ENCODE data around the gene LAIR1.

Gene LAIR1

GRCh38 chr19:54411033-54411432, 46.3 kb upstream of the LAIR1 start:
- Histone ChIP-seq H3K9me3 (ENCODE audit: low read length) (no peaks in the 10 kb centered on the region), H3K4me2 (ENCODE audit: low read length) (no peak overlapping the region), H3K27ac (ENCODE audit: low read depth, low read length, poor library complexity, severe bottlenecking) (no peak overlapping the region), H4K20me1 (ENCODE audit: insufficient read depth, low read length) (no peaks in the 10 kb centered on the region), H3K9me2 (ENCODE audit: low read depth, low read length) (no peaks in the 10 kb centered on the region), H3K4me3 (ENCODE audit: low read depth, low read length, poor library complexity, severe bottlenecking) (no peak overlapping the region), H3K9ac (ENCODE audit: low read length) (no peak overlapping the region), H3K4me1 (ENCODE audit: insufficient read depth, low read length, severe bottlenecking) (no peaks in the 10 kb centered on the region), H3F3A (ENCODE audit: insufficient read depth, low read length) (0 out of 2 replicates have a peak, but pooled peaks cover 3% of the 10 kb centered on the region), H3K79me2 (ENCODE audit: insufficient read depth, low read length) (no peaks in the 10 kb centered on the region), H2AFZ (ENCODE audit: low read length) (no peak overlapping the region), H3K36me3 (ENCODE audit: insufficient read depth, low read length) (no peaks in the 10 kb centered on the region), H3K27me3 (ENCODE audit: insufficient read depth, low read length) (no peaks in the 10 kb centered on the region)
- TF ChIP-seq CTCF (IDR thresholded peaks at IDR 0.05; ENCODE audit: low read length) (no peak), EZH2 (IDR thresholded peaks at IDR 0.05; ENCODE audit: borderline replicate concordance, low read length) (no peak)

GRCh38 chr19:54408456-54409026, 43.8 kb upstream of the LAIR1 start:
- no peaks in the 10 kb centered on the region for H3K36me3 ChIP-seq (ENCODE audit: insufficient read depth, low read length)
- no peak overlapping the region for H3K4me2 ChIP-seq (ENCODE audit: low read length)
- H3K27ac ChIP-seq (ENCODE audit: low read depth, low read length, poor library complexity, severe bottlenecking) = no peak overlapping the region
- no peaks in the 10 kb centered on the region for H3K9me3 ChIP-seq (ENCODE audit: low read length)
- 0 out of 2 replicates have a peak, but pooled peaks cover 3% of the 10 kb centered on the region for H3F3A ChIP-seq (ENCODE audit: insufficient read depth, low read length)
- H3K9me2 ChIP-seq (ENCODE audit: low read depth, low read length) = no peaks in the 10 kb centered on the region
- no peaks in the 10 kb centered on the region for H3K4me1 ChIP-seq (ENCODE audit: insufficient read depth, low read length, severe bottlenecking)
- no peak overlapping the region for H2AFZ ChIP-seq (ENCODE audit: low read length)
- no peaks in the 10 kb centered on the region for H3K79me2 ChIP-seq (ENCODE audit: insufficient read depth, low read length)
- H4K20me1 ChIP-seq (ENCODE audit: insufficient read depth, low read length) = no peaks in the 10 kb centered on the region
- H3K27me3 ChIP-seq (ENCODE audit: insufficient read depth, low read length) = no peaks in the 10 kb centered on the region
- TF ChIP-seq CTCF (IDR thresholded peaks at IDR 0.05; ENCODE audit: low read length) = no peak
- no peak for TF ChIP-seq EZH2 (IDR thresholded peaks at IDR 0.05; ENCODE audit: borderline replicate concordance, low read length)
- no peak overlapping the region for H3K4me3 ChIP-seq (ENCODE audit: low read depth, low read length, poor library complexity, severe bottlenecking)
- no peak overlapping the region for H3K9ac ChIP-seq (ENCODE audit: low read length)

GRCh38 chr19:54407780-54408179, 43.0 kb upstream of the LAIR1 start:
- Histone ChIP-seq H3K79me2 (ENCODE audit: insufficient read depth, low read length) (no peaks in the 10 kb centered on the region), H3K27ac (ENCODE audit: low read depth, low read length, poor library complexity, severe bottlenecking) (no peak overlapping the region), H3K4me3 (ENCODE audit: low read depth, low read length, poor library complexity, severe bottlenecking) (no peak overlapping the region), H3K4me2 (ENCODE audit: low read length) (no peak overlapping the region), H3K9ac (ENCODE audit: low read length) (no peak overlapping the region), H3K9me2 (ENCODE audit: low read depth, low read length) (no peaks in the 10 kb centered on the region), H3K27me3 (ENCODE audit: insufficient read depth, low read length) (no peaks in the 10 kb centered on the region), H3K4me1 (ENCODE audit: insufficient read depth, low read length, severe bottlenecking) (no peaks in the 10 kb centered on the region), H3K9me3 (ENCODE audit: low read length) (no peaks in the 10 kb centered on the region), H4K20me1 (ENCODE audit: insufficient read depth, low read length) (no peaks in the 10 kb centered on the region), H2AFZ (ENCODE audit: low read length) (no peak overlapping the region), H3F3A (ENCODE audit: insufficient read depth, low read length) (0 out of 2 replicates have a peak, but pooled peaks cover 3% of the 10 kb centered on the region), H3K36me3 (ENCODE audit: insufficient read depth, low read length) (no peaks in the 10 kb centered on the region)
- TF ChIP-seq CTCF (IDR thresholded peaks at IDR 0.05; ENCODE audit: low read length) = no peak
- TF ChIP-seq EZH2 (IDR thresholded peaks at IDR 0.05; ENCODE audit: borderline replicate concordance, low read length) = no peak
